NCI-H2107 treated with DMSO at 0.1 percent for 48 hours (cell line): ENCODE data around the gene MRPL48.
"Not testable (repeated sequence)": the region's sequence is repeated elsewhere in the genome, so short reads cannot be mapped to it uniquely, and the experiment has no call there.

Experiments
- DNase-seq: peaks from one replicate; lab custom pipeline; 2025; ENCODE audit not compliant: unreplicated experiment; lab: John Stamatoyannopoulos, UW

Gene MRPL48

GRCh38 chr11:73787643-73788558 lies at the start of gene MRPL48:
TSS of gene MRPL48 (plus strand) at chr11:73787874. CDS start at chr11:73787972, 98 bp downstream.
- DNase-seq: peak; percentile 95

GRCh38 chr11:73743045-73743444 lies 44.6 kb upstream of the MRPL48 start:
- no peak for DNase-seq

GRCh38 chr11:73746701-73747100 lies 41.0 kb upstream of the MRPL48 start:
- DNase-seq: no peak

GRCh38 chr11:73747762-73748161 lies 39.9 kb upstream of the MRPL48 start:
- no peak for DNase-seq

- DNase-seq: no peak
These were observed 39.4 kb upstream of the MRPL48 start for GRCh38 chr11:73748300-73748699.

- DNase-seq: no peak
These were observed 38.6 kb upstream of the MRPL48 start for GRCh38 chr11:73749118-73749517.

- DNase-seq: no peak
These were observed 37.4 kb upstream of the MRPL48 start for GRCh38 chr11:73750228-73750627.

GRCh38 chr11:73750862-73751261 lies 36.8 kb upstream of the MRPL48 start:
- not testable (repeated sequence) for DNase-seq

- DNase-seq: no peak
These were observed 35.3 kb upstream of the MRPL48 start for GRCh38 chr11:73752216-73752867.

- no peak for DNase-seq
These were observed 34.8 kb upstream of the MRPL48 start for GRCh38 chr11:73752903-73753302.

GRCh38 chr11:73753938-73754337 lies 33.7 kb upstream of the MRPL48 start:
- no peak for DNase-seq

GRCh38 chr11:73755670-73756069 lies 32.0 kb upstream of the MRPL48 start:
- DNase-seq: no peak

GRCh38 chr11:73757598-73757997 lies 30.1 kb upstream of the MRPL48 start:
- DNase-seq: no peak

- DNase-seq: no peak
These were observed 29.2 kb upstream of the MRPL48 start for GRCh38 chr11:73758451-73758850.

- DNase-seq: no peak
These were observed 28.0 kb upstream of the MRPL48 start for GRCh38 chr11:73759610-73760134.

- no peak for DNase-seq
These were observed 27.5 kb upstream of the MRPL48 start for GRCh38 chr11:73760135-73760678.

- DNase-seq: peak; percentile 98
These were observed 26.8 kb upstream of the MRPL48 start, which contains the start of gene RAB6A for GRCh38 chr11:73760679-73761402. TSS of gene RAB6A (minus strand) at chr11:73761074. CDS start at chr11:73760635, 439 bp downstream.

GRCh38 chr11:73761403-73761945 lies 26.2 kb upstream of the MRPL48 start:
- DNase-seq: no peak

GRCh38 chr11:73762732-73763131 lies 24.9 kb upstream of the MRPL48 start:
- DNase-seq: no peak

- no peak for DNase-seq
These were observed 20.9 kb upstream of the MRPL48 start for GRCh38 chr11:73766763-73767162.

GRCh38 chr11:73770811-73771210 lies 16.9 kb upstream of the MRPL48 start:
- not testable (repeated sequence) for DNase-seq
